ENCODE measurements around the gene CUL7. TPM values are rescaled to one million over a fixed set of nuclear protein-coding genes. Genes with fewer than 3 reads are reported as not detected.
"Not testable (repeated sequence)": the region's sequence is repeated elsewhere in the genome, so short reads cannot be mapped to it uniquely, and the experiment has no call there.

The CUL7 gene
- total RNA-seq, 2 donors from 2014 or later, result 11.4 to 22.3 TPM

GRCh38 chr6:43086022-43086658, 32.5 kb upstream of the CUL7 start:
- Mint-ChIP-seq H3K36me3 (ENCODE audit: low read depth) (no peaks in the 10 kb centered on the region), H3K9me3 (no peaks in the 10 kb centered on the region), H3K4me1 (peaks cover 9% of the 10 kb centered on the region), H3K27me3 (peaks cover 9% of the 10 kb centered on the region), H3K4me3 (no peak overlapping the region), H3K27ac (no peak overlapping the region)
- ATAC-seq (replicated peaks), result peak; percentile 91

- peaks cover 5% of the 10 kb centered on the region for H3K4me1 Mint-ChIP-seq
- H3K36me3 Mint-ChIP-seq (ENCODE audit: low read depth), result no peaks in the 10 kb centered on the region
- no peaks in the 10 kb centered on the region for H3K9me3 Mint-ChIP-seq
- no peak overlapping the region for H3K27ac Mint-ChIP-seq
- H3K27me3 Mint-ChIP-seq, result peaks cover 22% of the 10 kb centered on the region
- H3K4me3 Mint-ChIP-seq, result no peak overlapping the region
- ATAC-seq (replicated peaks), result no peak
Observed at GRCh38 chr6:43082806-43083655, 29.4 kb upstream of the CUL7 start.

GRCh38 chr6:43081922-43082321, 28.3 kb upstream of the CUL7 start:
- not testable (repeated sequence) for H3K4me1 Mint-ChIP-seq; ATAC-seq (replicated peaks); H3K36me3 Mint-ChIP-seq (ENCODE audit: low read depth); H3K4me3 Mint-ChIP-seq; H3K27ac Mint-ChIP-seq; H3K9me3 Mint-ChIP-seq
- peaks cover 27% of the 10 kb centered on the region for H3K27me3 Mint-ChIP-seq

GRCh38 chr6:43081043-43081442, 27.4 kb upstream of the CUL7 start:
- Mint-ChIP-seq H3K9me3 (no peaks in the 10 kb centered on the region), H3K27ac (no peak overlapping the region), H3K4me1 (peaks cover 2% of the 10 kb centered on the region), H3K27me3 (peaks cover 27% of the 10 kb centered on the region), H3K36me3 (ENCODE audit: low read depth) (no peaks in the 10 kb centered on the region), H3K4me3 (no peak overlapping the region)
- no peak for ATAC-seq (replicated peaks)

- no peaks in the 10 kb centered on the region for H3K9me3 Mint-ChIP-seq
- no peak overlapping the region for H3K27ac Mint-ChIP-seq
- H3K27me3 Mint-ChIP-seq, result peaks cover 23% of the 10 kb centered on the region
- no peak for ATAC-seq (replicated peaks)
- H3K36me3 Mint-ChIP-seq (ENCODE audit: low read depth), result peaks cover 14% of the 10 kb centered on the region
- no peaks in the 10 kb centered on the region for H3K4me1 Mint-ChIP-seq
- no peak overlapping the region for H3K4me3 Mint-ChIP-seq
Observed at GRCh38 chr6:43078691-43079090, 25.0 kb upstream of the CUL7 start.

- H3K36me3 Mint-ChIP-seq (ENCODE audit: low read depth), result peaks cover 21% of the 10 kb centered on the region
- H3K9me3 Mint-ChIP-seq, result no peaks in the 10 kb centered on the region
- no peak overlapping the region for H3K4me3 Mint-ChIP-seq
- H3K27ac Mint-ChIP-seq, result no peak overlapping the region
- peaks cover 21% of the 10 kb centered on the region for H3K27me3 Mint-ChIP-seq
- H3K4me1 Mint-ChIP-seq, result no peaks in the 10 kb centered on the region
- no peak for ATAC-seq (replicated peaks)
Observed at GRCh38 chr6:43077981-43078511, 24.4 kb upstream of the CUL7 start.

GRCh38 chr6:43077333-43077809, 23.7 kb upstream of the CUL7 start:
- H3K4me1 Mint-ChIP-seq, result no peaks in the 10 kb centered on the region
- H3K27ac Mint-ChIP-seq, result no peak overlapping the region
- no peak for ATAC-seq (replicated peaks)
- peaks cover 21% of the 10 kb centered on the region for H3K27me3 Mint-ChIP-seq
- no peaks in the 10 kb centered on the region for H3K9me3 Mint-ChIP-seq
- peaks cover 27% of the 10 kb centered on the region for H3K36me3 Mint-ChIP-seq (ENCODE audit: low read depth)
- peak overlapping the region; percentile 31 for H3K4me3 Mint-ChIP-seq

- no peaks in the 10 kb centered on the region for H3K4me1 Mint-ChIP-seq
- H3K9me3 Mint-ChIP-seq, result no peaks in the 10 kb centered on the region
- H3K36me3 Mint-ChIP-seq (ENCODE audit: low read depth), result peaks cover 34% of the 10 kb centered on the region
- H3K4me3 Mint-ChIP-seq, result peak overlapping the region; percentile 31
- H3K27ac Mint-ChIP-seq, result no peak overlapping the region
- H3K27me3 Mint-ChIP-seq, result peaks cover 21% of the 10 kb centered on the region
- peak; percentile 21 for ATAC-seq (replicated peaks)
Observed at GRCh38 chr6:43076464-43077332, 23.0 kb upstream of the CUL7 start.

- Mint-ChIP-seq H3K4me1 (no peaks in the 10 kb centered on the region), H3K4me3 (peak within 1 kb of the TSS; percentile 31), H3K27ac (no peak within 1 kb of the TSS), H3K27me3 (peaks cover 18% of the 10 kb centered on the region), H3K9me3 (no peaks in the 10 kb centered on the region), H3K36me3 (ENCODE audit: low read depth) (peaks cover 40% of the 10 kb centered on the region)
- peak; percentile 47 for ATAC-seq (replicated peaks)
Observed at GRCh38 chr6:43075670-43076463, 22.2 kb upstream of the CUL7 start, which contains the start of gene PTK7. PTK7 (plus strand) TSS chr6:43076314; CDS start chr6:43076489, 175 bp downstream.

GRCh38 chr6:43074847-43075669, 21.4 kb upstream of the CUL7 start:
- peaks cover 18% of the 10 kb centered on the region for H3K27me3 Mint-ChIP-seq
- H3K4me1 Mint-ChIP-seq, result no peaks in the 10 kb centered on the region
- no peak overlapping the region for H3K27ac Mint-ChIP-seq
- no peak overlapping the region for H3K4me3 Mint-ChIP-seq
- no peak for ATAC-seq (replicated peaks)
- no peaks in the 10 kb centered on the region for H3K9me3 Mint-ChIP-seq
- H3K36me3 Mint-ChIP-seq (ENCODE audit: low read depth), result peaks cover 40% of the 10 kb centered on the region

GRCh38 chr6:43070028-43070632, 16.5 kb upstream of the CUL7 start:
- Mint-ChIP-seq H3K9me3 (no peaks in the 10 kb centered on the region), H3K4me3 (no peak overlapping the region), H3K27ac (peak overlapping the region; percentile 31), H3K27me3 (peaks cover 3% of the 10 kb centered on the region), H3K4me1 (no peaks in the 10 kb centered on the region), H3K36me3 (ENCODE audit: low read depth) (peaks cover 40% of the 10 kb centered on the region)
- ATAC-seq (replicated peaks), result peak; percentile 50

GRCh38 chr6:43062818-43063217, 9.2 kb upstream of the CUL7 start:
- no peak overlapping the region for H3K27ac Mint-ChIP-seq
- H3K36me3 Mint-ChIP-seq (ENCODE audit: low read depth), result peaks cover 28% of the 10 kb centered on the region
- H3K9me3 Mint-ChIP-seq, result no peaks in the 10 kb centered on the region
- no peak overlapping the region for H3K4me3 Mint-ChIP-seq
- peaks cover 20% of the 10 kb centered on the region for H3K4me1 Mint-ChIP-seq
- no peak for ATAC-seq (replicated peaks)
- H3K27me3 Mint-ChIP-seq, result no peaks in the 10 kb centered on the region
